HG02870 (cell line): Measurements from ENCODE around the gene TM9SF4.

Experiments
- ATAC-seq: cut with Tn5 transposase; IDR thresholded peaks from one replicate; pipeline ENCODE4 v1.9.1; 2021; ENCODE audit warnings: mild to moderate bottlenecking, moderate library complexity; ENCODE audit not compliant: unreplicated experiment

TM9SF4 gene

GRCh38 chr20:32109392-32110172 lies at the start of gene TM9SF4:
TM9SF4 (plus strand) TSS chr20:32109714; CDS start chr20:32109741, 27 bp downstream.
- ATAC-seq, result peak; percentile 74

- peak; percentile 41 for ATAC-seq
These were observed 46.7 kb upstream of the TM9SF4 start for GRCh38 chr20:32062776-32063170.

- no peak for ATAC-seq
These were observed 45.8 kb upstream of the TM9SF4 start for GRCh38 chr20:32063695-32064094.

GRCh38 chr20:32064667-32065066 lies 44.8 kb upstream of the TM9SF4 start:
- ATAC-seq, result no peak

GRCh38 chr20:32067234-32067821 lies 42.2 kb upstream of the TM9SF4 start:
- ATAC-seq, result no peak

- ATAC-seq, result no peak
These were observed 41.3 kb upstream of the TM9SF4 start for GRCh38 chr20:32068174-32068573.

- no peak for ATAC-seq
These were observed 39.8 kb upstream of the TM9SF4 start for GRCh38 chr20:32069711-32070110.

GRCh38 chr20:32070282-32070681 lies 39.2 kb upstream of the TM9SF4 start:
- no peak for ATAC-seq

- no peak for ATAC-seq
These were observed 38.8 kb upstream of the TM9SF4 start for GRCh38 chr20:32070690-32071213.

GRCh38 chr20:32071395-32072167 lies 37.9 kb upstream of the TM9SF4 start:
- no peak for ATAC-seq

GRCh38 chr20:32072168-32072750 lies 37.3 kb upstream of the TM9SF4 start:
- ATAC-seq, result no peak

- ATAC-seq, result no peak
These were observed 34.0 kb upstream of the TM9SF4 start for GRCh38 chr20:32075534-32075933.

GRCh38 chr20:32077190-32077589 lies 32.3 kb upstream of the TM9SF4 start:
- ATAC-seq, result no peak

- ATAC-seq, result no peak
These were observed 31.2 kb upstream of the TM9SF4 start for GRCh38 chr20:32078322-32078721.

GRCh38 chr20:32078791-32079190 lies 30.7 kb upstream of the TM9SF4 start:
- no peak for ATAC-seq

- no peak for ATAC-seq
These were observed 29.8 kb upstream of the TM9SF4 start for GRCh38 chr20:32079655-32080109.

- no peak for ATAC-seq
These were observed 28.7 kb upstream of the TM9SF4 start for GRCh38 chr20:32080783-32081182.

GRCh38 chr20:32083469-32083868 lies 26.0 kb upstream of the TM9SF4 start:
- no peak for ATAC-seq

- no peak for ATAC-seq
These were observed 22.4 kb upstream of the TM9SF4 start for GRCh38 chr20:32087070-32087469.

- ATAC-seq, result no peak
These were observed 20.8 kb upstream of the TM9SF4 start for GRCh38 chr20:32088759-32089158.
